ENCODE measurements around the gene SPAG4. TPM values are rescaled to one million over a fixed set of nuclear protein-coding genes. Genes with fewer than 3 reads are reported as not detected.
A peak's percentile ranks its signal among the peaks of the same experiment; 100 is the strongest.

Gene SPAG4
- total and polyA plus RNA-seq, 10 of the 15 experiments (the other 5 are each of a cell fraction or from before 2014, with no cell fraction given), result 0.90 to 12.5 (median 2.4) TPM

GRCh38 chr20:35619196-35620095 lies 3.8 kb downstream of the SPAG4 start (continued):
- peak; percentile 55; the same call in 1 of the 2 replicates for TF ChIP-seq MXI1 (IDR thresholded peaks at IDR 0.05; ENCODE audit: low read depth, low read length)
- peak; percentile 39; the same call in 1 of the 3 replicates for TF ChIP-seq POU2F2 (IDR thresholded peaks at IDR 0.05; ENCODE audit: borderline replicate concordance, low read depth, low read length)
- no peak for TF ChIP-seq CUX1 (IDR thresholded peaks at IDR 0.05; ENCODE audit: insufficient replicate concordance, low read depth, low read length)
- TF ChIP-seq ATF2 (IDR thresholded peaks at IDR 0.05; ENCODE audit: low read length), result no peak
- peak; percentile 41; the same call in 1 of the 2 replicates for TF ChIP-seq TCF12 (IDR thresholded peaks at IDR 0.05; ENCODE audit: low read depth, low read length)
- TF ChIP-seq SKIL (IDR thresholded peaks at IDR 0.05; ENCODE audit: low read depth, poor library complexity, severe bottlenecking), result no peak
- no peak for TF ChIP-seq CBX5 (IDR thresholded peaks at IDR 0.05; ENCODE audit: low read depth)
- no peak for TF ChIP-seq NRF1 (conservative IDR thresholded peaks at IDR 0.05; ENCODE audit: low read depth, low read length)
- TF ChIP-seq KAT2A (conservative IDR thresholded peaks at IDR 0.05; ENCODE audit: control insufficient read depth, low read depth, low read length), result no peak
- TF ChIP-seq MEF2B (IDR thresholded peaks at IDR 0.05; ENCODE audit: partially characterized antibody, poor library complexity, severe bottlenecking), result no peak
- 0 out of 2 replicates have a peak, but pooled peaks have one; percentile 6 for TF ChIP-seq ELK1 (IDR thresholded peaks at IDR 0.05; ENCODE audit: low read depth, low read length)
- no peak for TF ChIP-seq RB1 (IDR thresholded peaks at IDR 0.05; ENCODE audit: borderline replicate concordance)
- TF ChIP-seq SP1 (IDR thresholded peaks at IDR 0.05; ENCODE audit: low read depth, low read length), result no peak
- no peak; the same call in 1 of the 2 replicates for TF ChIP-seq WRNIP1 (IDR thresholded peaks at IDR 0.05; ENCODE audit: borderline replicate concordance, low read depth, low read length)
- TF ChIP-seq GABPA (IDR thresholded peaks at IDR 0.05; ENCODE audit: low read depth), result no peak
- peak; percentile 50 for TF ChIP-seq RAD21 (IDR thresholded peaks at IDR 0.05; ENCODE audit: insufficient read depth, low read depth, low read length)
- no peak for TF ChIP-seq FOXM1 (IDR thresholded peaks at IDR 0.05; ENCODE audit: low read depth, low read length)
- TF ChIP-seq TBL1XR1 (IDR thresholded peaks at IDR 0.05; ENCODE audit: low read depth, low read length), result no peak

All from GM12878 (cell line).